ENCODE results near the gene PRKD1. TPM values are rescaled to one million over a fixed set of nuclear protein-coding genes. Genes with fewer than 3 reads are reported as not detected.

The PRKD1 gene
- total RNA-seq, 2 donors from 2014 or later, result 12.0 to 12.6 TPM

GRCh38 chr14:29900609-29901350 is 26.9 kb downstream of the PRKD1 start:
- TF ChIP-seq CTCF (conservative IDR thresholded peaks at IDR 0.05), result no peak
- peaks cover 9% of the 10 kb centered on the region for H3K9me3 ChIP-seq (ENCODE audit: control insufficient read depth, low read length)
- peaks cover 11% of the 10 kb centered on the region for H3K9me3 Mint-ChIP-seq
- 92 to 94% methylated on average over 3 to 4 of the region's 4 CpGs for WGBS, 2 experiments (ENCODE audit: insufficient coverage in 1 of 2, insufficient read length in 1 of 2)
- no peaks in the 10 kb centered on the region for H3K36me3 Mint-ChIP-seq (ENCODE audit: low read depth)
- H3K27me3 ChIP-seq (ENCODE audit: control insufficient read depth, insufficient read depth, low read length, poor library complexity, severe bottlenecking), result no peaks in the 10 kb centered on the region
- H3K4me3 ChIP-seq (ENCODE audit: low read length), result no peak overlapping the region
- no peak overlapping the region for H3K27ac Mint-ChIP-seq
- no peak overlapping the region for H3K4me3 Mint-ChIP-seq
- no peak overlapping the region for H3K9ac ChIP-seq (ENCODE audit: extremely low read depth, low read length, poor library complexity, severe bottlenecking)
- no peak for DNase-seq
- H3K27me3 Mint-ChIP-seq (ENCODE audit: insufficient read depth), result no peaks in the 10 kb centered on the region
- no peak overlapping the region for H3K27ac ChIP-seq (ENCODE audit: low read depth, low read length)
- no peaks in the 10 kb centered on the region for H3K36me3 ChIP-seq (ENCODE audit: control insufficient read depth, insufficient read depth, low read length)
- H3K4me1 Mint-ChIP-seq, result peaks cover 9% of the 10 kb centered on the region
- no peaks in the 10 kb centered on the region for H3K4me1 ChIP-seq (ENCODE audit: control insufficient read depth, insufficient read depth, low read length)

- DNase-seq, result no peak
- Mint-ChIP-seq H3K27ac (no peak overlapping the region), H3K4me3 (no peak overlapping the region), H3K4me1 (peaks cover 14% of the 10 kb centered on the region), H3K27me3 (ENCODE audit: insufficient read depth) (no peaks in the 10 kb centered on the region), H3K36me3 (ENCODE audit: low read depth) (no peaks in the 10 kb centered on the region), H3K9me3 (peaks cover 11% of the 10 kb centered on the region)
- H3K9ac ChIP-seq (ENCODE audit: extremely low read depth, low read length, poor library complexity, severe bottlenecking), result no peak overlapping the region
- no peaks in the 10 kb centered on the region for H3K27me3 ChIP-seq (ENCODE audit: control insufficient read depth, insufficient read depth, low read length, poor library complexity, severe bottlenecking)
- WGBS, 2 experiments (ENCODE audit: insufficient coverage in 1 of 2, insufficient read length in 1 of 2), result 100% methylated on average over 1 of the region's 2 CpGs; no CpG with 5 or more reads in 1 of the 2 experiments
- no peaks in the 10 kb centered on the region for H3K36me3 ChIP-seq (ENCODE audit: control insufficient read depth, insufficient read depth, low read length)
- H3K4me1 ChIP-seq (ENCODE audit: control insufficient read depth, insufficient read depth, low read length), result no peaks in the 10 kb centered on the region
- TF ChIP-seq CTCF (conservative IDR thresholded peaks at IDR 0.05), result no peak
- peaks cover 9% of the 10 kb centered on the region for H3K9me3 ChIP-seq (ENCODE audit: control insufficient read depth, low read length)
- no peak overlapping the region for H3K4me3 ChIP-seq (ENCODE audit: low read length)
- no peak overlapping the region for H3K27ac ChIP-seq (ENCODE audit: low read depth, low read length)
Observed at GRCh38 chr14:29898470-29898869, 29.2 kb downstream of the PRKD1 start.

GRCh38 chr14:29897181-29897580 is 30.5 kb downstream of the PRKD1 start:
- H3K9me3 ChIP-seq (ENCODE audit: control insufficient read depth, low read length), result peaks cover 9% of the 10 kb centered on the region
- H3K4me1 Mint-ChIP-seq, result peaks cover 14% of the 10 kb centered on the region
- no peak overlapping the region for H3K9ac ChIP-seq (ENCODE audit: extremely low read depth, low read length, poor library complexity, severe bottlenecking)
- no peaks in the 10 kb centered on the region for H3K27me3 Mint-ChIP-seq (ENCODE audit: insufficient read depth)
- no peak overlapping the region for H3K27ac ChIP-seq (ENCODE audit: low read depth, low read length)
- H3K4me3 ChIP-seq (ENCODE audit: low read length), result no peak overlapping the region
- H3K9me3 Mint-ChIP-seq, result peaks cover 11% of the 10 kb centered on the region
- no peak overlapping the region for H3K4me3 Mint-ChIP-seq
- TF ChIP-seq CTCF (conservative IDR thresholded peaks at IDR 0.05), result no peak
- H3K36me3 ChIP-seq (ENCODE audit: control insufficient read depth, insufficient read depth, low read length), result no peaks in the 10 kb centered on the region
- H3K4me1 ChIP-seq (ENCODE audit: control insufficient read depth, insufficient read depth, low read length), result no peaks in the 10 kb centered on the region
- 100% methylated on average over 1 of the region's 1 CpG; no CpG with 5 or more reads in 1 of the 2 experiments for WGBS, 2 experiments (ENCODE audit: insufficient coverage in 1 of 2, insufficient read length in 1 of 2)
- no peaks in the 10 kb centered on the region for H3K27me3 ChIP-seq (ENCODE audit: control insufficient read depth, insufficient read depth, low read length, poor library complexity, severe bottlenecking)
- no peaks in the 10 kb centered on the region for H3K36me3 Mint-ChIP-seq (ENCODE audit: low read depth)
- H3K27ac Mint-ChIP-seq, result no peak overlapping the region
- no peak for DNase-seq
